ENCODE data around the gene DGUOK. TPM values are rescaled to one million over a fixed set of nuclear protein-coding genes. Genes with fewer than 3 reads are reported as not detected.

DGUOK gene
- total and polyA plus RNA-seq, 2 experiments from 2014 or later: 50.9 to 116 TPM

DNA sequence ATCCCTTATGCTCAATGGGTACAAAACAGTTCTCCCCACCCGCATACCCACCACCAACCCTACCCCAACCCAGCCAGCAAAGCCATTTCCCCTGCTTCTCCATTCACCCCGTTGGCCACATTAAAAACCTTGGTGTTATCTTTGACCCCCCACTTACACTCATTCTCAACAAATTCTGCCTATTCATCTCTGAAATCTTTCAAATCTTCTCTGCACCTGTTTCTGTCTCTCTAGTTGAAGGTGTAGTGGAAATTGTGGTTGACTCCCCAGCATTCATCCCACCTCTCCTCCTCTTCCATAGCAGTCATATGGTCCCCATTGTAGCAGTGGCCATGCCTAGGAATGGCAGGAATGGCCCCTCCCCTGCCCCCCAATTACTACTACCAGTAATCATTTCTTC, 37.5 kb downstream of the DGUOK start:
- Histone ChIP-seq H3K27ac (no peak overlapping the region), H3K9me2 (ENCODE audit: insufficient read depth) (no peaks in the 10 kb centered on the region), H3K9me3 (ENCODE audit: low read depth) (no peaks in the 10 kb centered on the region), H3K9ac (no peak overlapping the region), H3K36me3 (ENCODE audit: low read depth) (peaks cover 7% of the 10 kb centered on the region; the same call in 1 of the 2 replicates), H3F3A (ENCODE audit: insufficient read depth) (no peaks in the 10 kb centered on the region), H3K4me3 (no peak overlapping the region), H3K79me2 (ENCODE audit: insufficient read depth) (no peaks in the 10 kb centered on the region), H2AFZ (no peak overlapping the region), H3K4me1 (ENCODE audit: insufficient read depth) (no peaks in the 10 kb centered on the region), H3K27me3 (replicated peaks; ENCODE audit: insufficient read depth) (no peaks in the 10 kb centered on the region), H4K20me1 (ENCODE audit: insufficient read depth) (no peaks in the 10 kb centered on the region), H3K4me2 (ENCODE audit: unreplicated experiment) (no peak overlapping the region)
- 92 to 95% methylated on average over 2 of the region's 2 CpGs for WGBS, 2 experiments (ENCODE audit: low coverage in 1 of 2, low lambda C conversion rate in 2 of 2, missing lambda C conversion rate in 2 of 2)
- DNase-seq: no peak
- in situ Hi-C loops (cut with MboI): no loop called here
- TF ChIP-seq EZH2 (IDR thresholded peaks at IDR 0.05; ENCODE audit: insufficient read depth, poor library complexity, severe bottlenecking) (no peak), EZH2phosphoT487 (IDR thresholded peaks at IDR 0.05; ENCODE audit: insufficient read depth, low read depth) (no peak)

DNA sequence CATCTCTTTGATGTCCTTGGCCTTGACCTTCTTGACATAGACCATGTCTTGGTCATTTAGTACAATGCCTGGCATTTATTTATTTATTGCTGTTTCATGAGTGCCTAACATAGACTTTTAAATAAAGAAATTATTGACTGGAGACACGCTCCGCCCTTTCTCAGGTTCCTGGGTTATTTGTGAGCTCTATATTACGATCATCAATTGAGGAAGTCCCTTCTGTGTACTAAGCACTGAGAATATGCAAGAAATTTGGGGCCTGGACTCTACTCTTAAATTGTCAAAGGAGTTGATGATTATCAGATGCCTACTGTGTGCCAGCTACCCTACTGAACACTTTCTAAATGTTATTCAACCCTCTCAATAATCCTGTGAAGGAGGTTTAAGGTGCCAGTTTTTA, 38.4 kb downstream of the DGUOK start:
- Histone ChIP-seq H3K4me3 (no peak overlapping the region), H3K4me1 (ENCODE audit: insufficient read depth) (0 out of 2 replicates have a peak, but pooled peaks cover 3% of the 10 kb centered on the region), H4K20me1 (ENCODE audit: insufficient read depth) (no peaks in the 10 kb centered on the region), H3K9ac (no peak overlapping the region), H3K4me2 (ENCODE audit: unreplicated experiment) (no peak overlapping the region), H3F3A (ENCODE audit: insufficient read depth) (no peaks in the 10 kb centered on the region), H2AFZ (no peak overlapping the region), H3K27ac (no peak overlapping the region), H3K36me3 (ENCODE audit: low read depth) (no peaks in the 10 kb centered on the region), H3K27me3 (replicated peaks; ENCODE audit: insufficient read depth) (no peaks in the 10 kb centered on the region), H3K9me3 (ENCODE audit: low read depth) (no peaks in the 10 kb centered on the region), H3K9me2 (ENCODE audit: insufficient read depth) (no peaks in the 10 kb centered on the region), H3K79me2 (ENCODE audit: insufficient read depth) (no peaks in the 10 kb centered on the region)
- no peak for TF ChIP-seq EZH2 (IDR thresholded peaks at IDR 0.05; ENCODE audit: insufficient read depth, poor library complexity, severe bottlenecking)
- TF ChIP-seq EZH2phosphoT487 (IDR thresholded peaks at IDR 0.05; ENCODE audit: insufficient read depth, low read depth): no peak
- 93 to 95% methylated on average over 3 of the region's 3 CpGs for WGBS, 2 experiments (ENCODE audit: low coverage in 1 of 2, low lambda C conversion rate in 2 of 2, missing lambda C conversion rate in 2 of 2)
- in situ Hi-C loops (cut with MboI): no loop called here
- DNase-seq: no peak

DNA sequence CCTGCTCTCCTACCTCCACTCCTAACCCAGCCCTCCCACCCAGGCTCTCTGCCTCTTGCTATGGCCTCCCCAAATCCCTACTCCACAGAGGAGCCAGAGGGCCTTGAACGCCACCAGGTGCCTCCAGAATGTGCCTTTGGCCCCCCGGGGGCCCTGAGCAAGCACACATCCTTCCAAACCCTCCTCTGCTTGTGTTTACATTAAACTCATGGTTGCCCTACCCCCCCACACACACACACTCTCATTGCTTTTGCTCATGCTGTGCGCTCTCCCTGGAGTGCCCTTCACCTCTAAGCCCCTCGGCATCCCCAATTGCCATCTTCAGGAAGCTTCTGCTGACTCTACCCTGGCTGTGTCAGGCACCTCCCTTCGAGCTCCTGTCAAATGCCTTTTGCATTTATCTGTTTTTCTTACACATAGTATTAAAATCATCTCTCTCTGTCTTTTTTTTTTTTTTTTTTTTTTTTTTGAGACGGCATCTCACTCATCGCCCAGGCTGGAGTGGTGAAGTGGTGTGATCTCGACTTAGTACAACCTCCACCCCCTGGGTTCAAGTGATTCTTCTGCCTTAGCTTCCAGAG, 41.8 kb downstream of the DGUOK start:
- Histone ChIP-seq H3K27me3 (replicated peaks; ENCODE audit: insufficient read depth) (no peaks in the 10 kb centered on the region), H3K9ac (no peak overlapping the region), H2AFZ (no peak overlapping the region), H3K4me2 (ENCODE audit: unreplicated experiment) (no peak overlapping the region), H3K36me3 (ENCODE audit: low read depth) (no peaks in the 10 kb centered on the region), H3F3A (ENCODE audit: insufficient read depth) (no peaks in the 10 kb centered on the region), H3K9me2 (ENCODE audit: insufficient read depth) (no peaks in the 10 kb centered on the region), H3K9me3 (ENCODE audit: low read depth) (no peaks in the 10 kb centered on the region), H4K20me1 (ENCODE audit: insufficient read depth) (no peaks in the 10 kb centered on the region), H3K79me2 (ENCODE audit: insufficient read depth) (no peaks in the 10 kb centered on the region), H3K4me1 (ENCODE audit: insufficient read depth) (peaks cover 11% of the 10 kb centered on the region), H3K4me3 (no peak overlapping the region), H3K27ac (no peak overlapping the region)
- in situ Hi-C loops (cut with MboI): no loop called here
- no peak for DNase-seq
- WGBS, 2 experiments (ENCODE audit: low coverage in 1 of 2, low lambda C conversion rate in 2 of 2, missing lambda C conversion rate in 2 of 2): 80 to 81% methylated on average over 7 to 8 of the region's 8 CpGs
- TF ChIP-seq EZH2phosphoT487 (IDR thresholded peaks at IDR 0.05; ENCODE audit: insufficient read depth, low read depth): no peak
- no peak for TF ChIP-seq EZH2 (IDR thresholded peaks at IDR 0.05; ENCODE audit: insufficient read depth, poor library complexity, severe bottlenecking)

DNA sequence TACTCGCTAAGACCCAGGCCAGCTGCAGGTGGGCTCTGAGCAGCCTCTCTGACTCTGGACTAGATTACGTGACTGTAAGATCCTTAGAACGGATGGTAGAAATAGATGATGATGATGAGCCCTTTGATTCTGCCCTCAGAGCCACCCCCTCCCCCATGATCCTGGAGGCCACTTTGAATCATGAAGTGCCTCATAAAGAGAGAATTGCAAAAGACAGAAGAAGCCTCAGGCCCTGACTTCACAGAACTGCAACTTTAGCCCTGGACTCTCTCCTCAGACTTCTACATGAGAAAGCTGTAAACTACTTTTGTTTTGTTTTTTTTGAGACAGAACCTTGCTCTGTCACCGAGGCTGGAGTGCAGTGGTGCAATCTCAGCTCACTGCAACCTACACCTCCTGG, 42.7 kb downstream of the DGUOK start:
- H3K27ac ChIP-seq: no peak overlapping the region
- in situ Hi-C loops (cut with MboI): no loop called here
- H3F3A ChIP-seq (ENCODE audit: insufficient read depth): no peaks in the 10 kb centered on the region
- no peaks in the 10 kb centered on the region for H3K9me3 ChIP-seq (ENCODE audit: low read depth)
- no peak overlapping the region for H3K4me2 ChIP-seq (ENCODE audit: unreplicated experiment)
- no peaks in the 10 kb centered on the region for H3K9me2 ChIP-seq (ENCODE audit: insufficient read depth)
- no peak overlapping the region for H2AFZ ChIP-seq
- no peak overlapping the region for H3K9ac ChIP-seq
- H3K27me3 ChIP-seq (replicated peaks; ENCODE audit: insufficient read depth): no peaks in the 10 kb centered on the region
- no peaks in the 10 kb centered on the region for H3K79me2 ChIP-seq (ENCODE audit: insufficient read depth)
- H3K36me3 ChIP-seq (ENCODE audit: low read depth): no peaks in the 10 kb centered on the region
- peaks cover 11% of the 10 kb centered on the region for H3K4me1 ChIP-seq (ENCODE audit: insufficient read depth)
- TF ChIP-seq EZH2 (IDR thresholded peaks at IDR 0.05; ENCODE audit: insufficient read depth, poor library complexity, severe bottlenecking) (no peak), EZH2phosphoT487 (IDR thresholded peaks at IDR 0.05; ENCODE audit: insufficient read depth, low read depth) (no peak)
- DNase-seq: peak; percentile 46
- H4K20me1 ChIP-seq (ENCODE audit: insufficient read depth): no peaks in the 10 kb centered on the region
- no peak overlapping the region for H3K4me3 ChIP-seq
- WGBS, 2 experiments (ENCODE audit: low coverage in 1 of 2, low lambda C conversion rate in 2 of 2, missing lambda C conversion rate in 2 of 2): 78 to 92% methylated on average over 4 of the region's 4 CpGs
